Esophagus squamous epithelium (tissue), 5 donors: ENCODE data around the gene ANGPTL2. TPM values are rescaled to one million over a fixed set of nuclear protein-coding genes. Genes with fewer than 3 reads are reported as not detected.
A peak's percentile ranks its signal among the peaks of the same experiment; 100 is the strongest.

Experiments
- DNase-seq: peaks from one replicate; lab custom pipeline; 2025; lab: John Stamatoyannopoulos, UW
- H3K27ac ChIP-seq, 4 donors: fragments of 200-600 bp; sonication (generic); one replicate each; pipeline ENCODE4 v1.5.1; 2016 to 2019; ENCODE audit warnings: mild to moderate bottlenecking in 1 of 4
- H3K27me3 ChIP-seq, 4 donors: fragments of 200-600 bp; sonication (generic); 1 replicate in 3 of 4; 2 replicates in 1 of 4; pipeline versions ENCODE4 v1.5.1 to v1.6.0; 2017 to 2021; ENCODE audit warnings: antibody characterized with exemption in 1 of 4
- H3K36me3 ChIP-seq, 3 donors: fragments of 200-600 bp; sonication (generic); one replicate each; pipeline ENCODE4 v1.5.1; 2016 to 2019
- H3K4me1 ChIP-seq, 3 donors: fragments of 200-600 bp; sonication (generic); one replicate each; pipeline ENCODE4 v1.5.1; 2017 to 2019
- H3K4me3 ChIP-seq, 4 donors: fragments of 200-600 bp; sonication (generic); 1 replicate in 3 of 4; 2 replicates in 1 of 4; pipeline ENCODE4 v1.5.1; 2016 to 2019; ENCODE audit warnings: mild to moderate bottlenecking in 2 of 4, moderate library complexity in 1 of 4
- H3K9me3 ChIP-seq, 3 donors: fragments of 200-600 bp; sonication (generic); one replicate each; pipeline ENCODE4 v1.5.1; 2016 to 2019
- POLR2A ChIP-seq, 4 donors: fragments of 450-650 bp; IDR thresholded peaks; one replicate each; pipeline ENCODE4 v1.6.1; 2017; ENCODE audit warnings: antibody characterized with exemption in 4 of 4, mild to moderate bottlenecking in 4 of 4, moderate library complexity in 3 of 4
- whole genome bisulfite sequencing, 2 donors: methylation state at CpG; one replicate each; pipeline ENCODE4 v1.1.5; 2018; 5-methylcytosine and 5-hydroxymethylcytosine counted together
- intact Hi-C: fragments of 100-400 bp; cut with DNase I; formaldehyde crosslinking; loops from one replicate; pipeline ENCODE4 v1.15.0; 2022
- total RNA-seq, 4 donors: library from RNA; depleted of rRNA; stranded (reverse); fragments of >200 nt; gene quantifications; one replicate each; pipeline ENCODE4 v1.1.0, GENCODE V29; 2016
- TF ChIP-seq, protein P1 (sequence below), 6 experiments: fragments of 450-650 bp in 4 of 6; fragments of 200-600 bp in 2 of 6; sonication (generic) in 2 of 6; IDR thresholded peaks; one replicate each; pipeline ENCODE4 v1.5.1; 2016 to 2019; ENCODE audit warnings: antibody characterized with exemption in 6 of 6, mild to moderate bottlenecking in 4 of 6, moderate library complexity in 4 of 6
- donor health status: DM: yes; HTN: yes; CAD: no.

The ANGPTL2 gene
- total RNA-seq, 4 donors from 2014 or later: 2.4 to 24.6 (median 7.6) TPM

DNA sequence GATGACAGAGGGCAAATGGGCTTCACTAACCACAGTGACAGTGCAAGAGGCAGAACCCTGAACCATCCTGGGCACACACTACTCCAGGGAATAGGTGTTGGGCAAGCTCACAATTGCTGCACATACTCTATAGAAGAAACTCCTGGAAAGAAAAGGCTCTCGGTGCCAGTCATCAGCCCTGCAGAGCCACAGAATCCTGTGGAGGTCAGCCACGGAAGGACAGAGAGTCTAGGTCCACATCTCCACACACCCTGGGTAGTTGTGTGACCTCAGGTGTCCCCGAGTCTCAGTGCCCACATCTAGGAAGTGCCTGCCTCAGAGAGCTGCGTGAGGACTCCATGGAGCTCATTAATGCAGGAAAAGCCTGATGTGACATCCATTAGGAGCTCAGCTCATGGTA is 16.0 kb upstream of the ANGPTL2 start:
- TF ChIP-seq POLR2A (IDR thresholded peaks at IDR 0.05): no peak
- TF ChIP-seq, protein P1, sequence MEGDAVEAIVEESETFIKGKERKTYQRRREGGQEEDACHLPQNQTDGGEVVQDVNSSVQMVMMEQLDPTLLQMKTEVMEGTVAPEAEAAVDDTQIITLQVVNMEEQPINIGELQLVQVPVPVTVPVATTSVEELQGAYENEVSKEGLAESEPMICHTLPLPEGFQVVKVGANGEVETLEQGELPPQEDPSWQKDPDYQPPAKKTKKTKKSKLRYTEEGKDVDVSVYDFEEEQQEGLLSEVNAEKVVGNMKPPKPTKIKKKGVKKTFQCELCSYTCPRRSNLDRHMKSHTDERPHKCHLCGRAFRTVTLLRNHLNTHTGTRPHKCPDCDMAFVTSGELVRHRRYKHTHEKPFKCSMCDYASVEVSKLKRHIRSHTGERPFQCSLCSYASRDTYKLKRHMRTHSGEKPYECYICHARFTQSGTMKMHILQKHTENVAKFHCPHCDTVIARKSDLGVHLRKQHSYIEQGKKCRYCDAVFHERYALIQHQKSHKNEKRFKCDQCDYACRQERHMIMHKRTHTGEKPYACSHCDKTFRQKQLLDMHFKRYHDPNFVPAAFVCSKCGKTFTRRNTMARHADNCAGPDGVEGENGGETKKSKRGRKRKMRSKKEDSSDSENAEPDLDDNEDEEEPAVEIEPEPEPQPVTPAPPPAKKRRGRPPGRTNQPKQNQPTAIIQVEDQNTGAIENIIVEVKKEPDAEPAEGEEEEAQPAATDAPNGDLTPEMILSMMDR (IDR thresholded peaks at IDR 0.05): no peak
- Histone ChIP-seq H3K4me1 (peaks cover 13 to 43% (median 22%) of the 10 kb centered on the region in 3 donors), H3K27ac (no peak overlapping the region), H3K36me3 (no peaks in the 10 kb centered on the region), H3K4me3 (no peak overlapping the region), H3K9me3 (no peaks in the 10 kb centered on the region), H3K27me3 (no peaks in the 10 kb centered on the region)
- 93 to 96% methylated on average over 2 to 4 of the region's 4 CpGs for whole genome bisulfite sequencing, 2 donors
- no peak for DNase-seq
- intact Hi-C loops: no loop called here

DNA sequence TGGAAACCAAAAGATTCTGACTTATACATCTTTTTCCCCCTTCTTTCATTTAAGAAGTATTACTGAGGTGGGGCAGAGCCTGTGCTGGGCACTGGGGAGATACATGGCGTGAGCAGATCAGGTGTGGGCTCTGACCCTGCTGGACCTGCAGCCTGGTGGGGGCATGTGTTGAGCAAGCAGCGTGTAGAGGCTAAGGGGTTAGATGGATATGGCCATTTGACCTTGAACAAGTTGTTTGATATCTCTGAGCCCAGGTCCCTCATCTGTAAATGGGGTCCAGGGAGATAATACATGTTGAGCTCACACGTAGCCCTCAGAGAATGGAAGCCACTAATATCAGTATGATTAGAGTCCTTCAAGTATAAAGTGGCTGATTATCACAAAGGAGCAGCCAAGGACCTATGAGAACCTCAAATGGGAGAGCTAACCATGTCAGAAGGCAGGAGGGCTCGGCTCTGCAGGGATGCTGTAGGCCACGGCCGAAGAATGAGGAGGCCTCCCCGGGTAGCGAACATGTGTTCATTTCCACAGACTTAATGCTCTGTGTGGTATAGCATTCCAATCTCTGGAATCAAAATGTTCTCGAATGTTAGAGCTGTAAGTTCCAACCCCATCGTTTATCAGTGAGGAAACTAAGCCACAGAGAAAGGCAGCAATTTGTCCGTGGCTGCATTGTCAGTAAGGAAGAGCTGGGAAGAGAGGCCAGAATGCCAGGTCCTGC is 15.4 kb upstream of the ANGPTL2 start:
- intact Hi-C loops: no loop called here
- Histone ChIP-seq H3K4me3 (no peak overlapping the region), H3K27me3 (no peaks in the 10 kb centered on the region), H3K9me3 (no peaks in the 10 kb centered on the region), H3K36me3 (no peaks in the 10 kb centered on the region), H3K4me1 (peaks cover 15 to 50% (median 28%) of the 10 kb centered on the region in 3 donors), H3K27ac (no peak overlapping the region)
- no peak for DNase-seq
- WGBS, 2 donors: 91 to 95% methylated on average over 11 of the region's 11 CpGs
- TF ChIP-seq, protein P1 (IDR thresholded peaks at IDR 0.05): no peak
- TF ChIP-seq POLR2A (IDR thresholded peaks at IDR 0.05): no peak

DNA sequence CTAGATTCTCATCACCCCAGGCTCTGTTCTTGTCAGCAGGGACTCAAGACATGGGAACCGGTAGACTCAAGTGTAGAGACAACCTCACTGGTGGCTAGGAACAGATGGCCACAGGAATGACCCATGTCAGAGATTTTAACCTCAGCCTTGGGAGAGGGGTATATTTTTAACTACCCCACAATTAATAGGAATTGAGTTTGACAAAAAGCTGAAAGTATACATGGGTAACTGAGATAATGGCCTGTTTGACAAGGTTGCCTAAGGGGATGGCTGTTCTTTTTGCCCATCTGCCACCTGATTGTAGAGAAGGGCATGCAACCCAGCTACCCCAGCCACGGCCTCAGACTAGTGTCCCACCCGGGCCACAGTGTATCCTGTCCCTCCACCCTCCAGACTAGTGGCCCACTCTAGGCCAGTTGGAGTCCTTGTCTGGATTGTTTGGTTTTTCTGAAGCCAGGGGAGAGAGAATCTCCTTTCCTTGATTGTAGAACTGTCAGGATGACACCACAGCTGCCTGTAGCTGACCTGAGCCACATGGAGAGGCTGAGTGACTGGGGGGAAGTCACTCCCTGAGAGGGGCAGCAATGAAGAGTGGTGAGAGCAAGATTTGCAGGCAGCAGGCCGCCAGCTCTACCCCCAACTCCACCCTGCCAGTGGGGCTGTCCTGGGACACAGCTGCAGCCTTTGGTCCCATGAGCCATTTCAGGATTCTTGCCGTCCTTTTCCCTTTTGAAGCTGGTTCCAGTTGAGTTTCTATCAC is 14.6 kb upstream of the ANGPTL2 start:
- Histone ChIP-seq H3K4me1 (peaks cover 15 to 55% (median 34%) of the 10 kb centered on the region in 3 donors), H3K36me3 (no peaks in the 10 kb centered on the region), H3K27ac (no peak overlapping the region), H3K27me3 (no peaks in the 10 kb centered on the region), H3K9me3 (no peaks in the 10 kb centered on the region), H3K4me3 (no peak overlapping the region)
- intact Hi-C loops: no loop called here
- 78 to 89% methylated on average over 3 to 5 of the region's 5 CpGs for WGBS, 2 donors
- TF ChIP-seq, protein P1 (IDR thresholded peaks at IDR 0.05): no peak
- TF ChIP-seq POLR2A (IDR thresholded peaks at IDR 0.05): no peak
- no peak for DNase-seq

DNA sequence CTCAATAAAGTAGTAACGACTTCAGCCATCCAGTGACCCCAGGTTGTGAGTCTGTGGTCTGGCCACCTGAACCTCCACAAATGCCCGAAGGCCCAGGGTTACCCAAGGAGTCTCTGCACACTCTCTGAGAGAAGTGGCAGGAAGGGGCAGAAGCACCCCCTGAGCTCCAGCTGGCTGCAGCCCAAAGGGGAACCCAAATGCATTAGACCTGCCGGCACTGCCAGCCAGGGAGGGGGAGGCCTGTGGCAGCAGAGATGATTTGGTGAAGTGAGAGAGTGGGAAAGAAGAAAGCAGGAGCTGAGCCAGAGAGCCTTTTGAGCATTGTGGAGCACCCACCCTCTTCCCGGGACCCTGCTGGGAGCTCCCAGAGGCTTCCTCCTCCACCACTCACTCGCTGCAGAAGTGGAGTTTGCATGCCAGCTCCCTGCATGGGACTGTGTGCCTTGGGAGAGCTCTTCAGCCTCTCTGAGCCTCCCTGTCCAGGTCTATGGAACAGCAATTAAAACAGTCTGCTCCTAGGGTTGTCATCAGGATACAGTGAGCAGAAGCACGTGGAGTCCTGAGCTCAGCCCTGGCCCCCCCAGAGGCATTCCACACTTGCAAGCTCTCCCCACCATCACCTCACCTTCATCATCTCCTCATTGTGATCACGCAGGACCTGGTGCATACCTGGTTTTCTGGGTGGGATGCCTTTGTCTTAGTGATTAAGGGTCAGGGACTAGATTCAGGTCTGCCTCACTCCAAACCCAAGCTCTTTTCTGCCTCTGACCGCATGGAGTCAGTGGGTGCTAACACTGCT is 13.8 kb upstream of the ANGPTL2 start:
- intact Hi-C loops: no loop called here
- DNase-seq: no peak
- H3K9me3 ChIP-seq: no peaks in the 10 kb centered on the region

More for the DNA sequence above, 13.8 kb upstream of the ANGPTL2 start:
- 71 to 90% methylated on average over 6 of the region's 8 CpGs for WGBS, 2 donors
- peaks cover 21 to 60% (median 42%) of the 10 kb centered on the region in 3 donors for H3K4me1 ChIP-seq
- H3K4me3 ChIP-seq: no peak overlapping the region
- no peaks in the 10 kb centered on the region for H3K27me3 ChIP-seq
- TF ChIP-seq, protein P1 (IDR thresholded peaks at IDR 0.05): no peak
- no peak for TF ChIP-seq POLR2A (IDR thresholded peaks at IDR 0.05)
- no peaks in the 10 kb centered on the region for H3K36me3 ChIP-seq
- peak overlapping the region in 2 of 4 donors; percentile 4 to 94 for H3K27ac ChIP-seq
